Upper lobe of left lung (tissue), 4 donors: Measurements from ENCODE around the gene MYL10.

Experiments used
- EP300 ChIP-seq, 4 donors: sonication (generic); formaldehyde crosslinking; IDR thresholded peaks; one replicate each; pipeline ENCODE4 v1.5.1; 2017; ENCODE audit warnings: antibody characterized with exemption in 4 of 4, control low read depth in 2 of 4
- POLR2A ChIP-seq, 4 donors: fragments of 450-650 bp; IDR thresholded peaks; one replicate each; pipeline ENCODE4 v1.5.1; 2016 to 2017; ENCODE audit warnings: antibody characterized with exemption in 4 of 4, mild to moderate bottlenecking in 2 of 4
- POLR2AphosphoS5 ChIP-seq, 2 donors: sonication (generic); formaldehyde crosslinking; IDR thresholded peaks; one replicate each; pipeline ENCODE4 v1.5.1; 2017; ENCODE audit warnings: antibody characterized with exemption in 2 of 2
- TF ChIP-seq, protein P1 (sequence below), 6 experiments: fragments of 450-650 bp in 4 of 6; fragments of 200-600 bp in 2 of 6; sonication (generic) in 2 of 6; IDR thresholded peaks; one replicate each; pipeline ENCODE4 v1.5.1; 2016 to 2019; ENCODE audit warnings: antibody characterized with exemption in 6 of 6

DNA sequence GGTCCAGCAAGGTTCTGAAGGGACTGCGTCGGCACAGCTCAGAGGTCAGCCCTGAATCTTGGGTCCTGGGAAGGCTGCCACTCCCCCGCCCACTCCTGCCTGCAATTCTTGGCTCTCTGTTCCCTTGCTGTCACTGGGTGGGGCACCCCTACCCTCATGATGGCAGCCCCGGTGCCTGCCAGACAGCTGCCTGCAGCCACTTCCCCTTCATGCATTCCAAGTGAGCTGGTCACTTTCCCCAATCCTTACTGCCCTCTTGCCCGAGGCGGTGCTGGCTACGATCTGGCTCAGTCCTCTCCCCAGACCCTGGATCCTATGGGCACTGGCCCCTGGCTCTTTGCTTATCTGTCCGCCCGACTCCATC is 14.2 kb downstream of the MYL10 start:
- TF ChIP-seq, protein P1, sequence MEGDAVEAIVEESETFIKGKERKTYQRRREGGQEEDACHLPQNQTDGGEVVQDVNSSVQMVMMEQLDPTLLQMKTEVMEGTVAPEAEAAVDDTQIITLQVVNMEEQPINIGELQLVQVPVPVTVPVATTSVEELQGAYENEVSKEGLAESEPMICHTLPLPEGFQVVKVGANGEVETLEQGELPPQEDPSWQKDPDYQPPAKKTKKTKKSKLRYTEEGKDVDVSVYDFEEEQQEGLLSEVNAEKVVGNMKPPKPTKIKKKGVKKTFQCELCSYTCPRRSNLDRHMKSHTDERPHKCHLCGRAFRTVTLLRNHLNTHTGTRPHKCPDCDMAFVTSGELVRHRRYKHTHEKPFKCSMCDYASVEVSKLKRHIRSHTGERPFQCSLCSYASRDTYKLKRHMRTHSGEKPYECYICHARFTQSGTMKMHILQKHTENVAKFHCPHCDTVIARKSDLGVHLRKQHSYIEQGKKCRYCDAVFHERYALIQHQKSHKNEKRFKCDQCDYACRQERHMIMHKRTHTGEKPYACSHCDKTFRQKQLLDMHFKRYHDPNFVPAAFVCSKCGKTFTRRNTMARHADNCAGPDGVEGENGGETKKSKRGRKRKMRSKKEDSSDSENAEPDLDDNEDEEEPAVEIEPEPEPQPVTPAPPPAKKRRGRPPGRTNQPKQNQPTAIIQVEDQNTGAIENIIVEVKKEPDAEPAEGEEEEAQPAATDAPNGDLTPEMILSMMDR (IDR thresholded peaks at IDR 0.05) = no peak
- TF ChIP-seq POLR2AphosphoS5 (IDR thresholded peaks at IDR 0.05) = no peak
- TF ChIP-seq POLR2A (IDR thresholded peaks at IDR 0.05) = no peak
- TF ChIP-seq EP300 (IDR thresholded peaks at IDR 0.05) = no peak
